CMK (cell line): ENCODE results near the gene ZNF497.
"Not testable (repeated sequence)": the region's sequence is repeated elsewhere in the genome, so short reads cannot be mapped to it uniquely, and the experiment has no call there.

Source experiments
- DNase-seq: peaks from one replicate; pipeline ENCODE4 v3.0.0-alpha.2; 2010; ENCODE audit warnings: low read depth

The ZNF497 gene

GRCh38 chr19:58362272-58362994 lies at the start of gene ZNF497:
ZNF497 (minus strand) TSS chr19:58362751; CDS start chr19:58357635, 5,116 bp downstream.
- DNase-seq: peak; percentile 95

- no peak for DNase-seq
Observed at GRCh38 chr19:58409010-58409790, 46.6 kb upstream of the ZNF497 start.

GRCh38 chr19:58408152-58409009 lies 45.8 kb upstream of the ZNF497 start, which contains the start of gene ZNF584:
ZNF584 (plus strand) TSS chr19:58408649; CDS start chr19:58409148, 499 bp downstream.
- DNase-seq: peak; percentile 94

- no peak for DNase-seq
Observed at GRCh38 chr19:58407658-58408151, 45.2 kb upstream of the ZNF497 start.

- no peak for DNase-seq
Observed at GRCh38 chr19:58406818-58407657, 44.5 kb upstream of the ZNF497 start.

- not testable (repeated sequence) for DNase-seq
Observed at GRCh38 chr19:58403920-58404478, 41.4 kb upstream of the ZNF497 start.

- DNase-seq: no peak
Observed at GRCh38 chr19:58401840-58402421, 39.4 kb upstream of the ZNF497 start.

- peak; percentile 100 for DNase-seq
Observed at GRCh38 chr19:58400916-58401839, 38.6 kb upstream of the ZNF497 start.

- no peak for DNase-seq
Observed at GRCh38 chr19:58400316-58400915, 37.9 kb upstream of the ZNF497 start.

GRCh38 chr19:58399903-58400302 lies 37.4 kb upstream of the ZNF497 start:
- no peak for DNase-seq

GRCh38 chr19:58398545-58398944 lies 36.0 kb upstream of the ZNF497 start:
- no peak for DNase-seq

- no peak for DNase-seq
Observed at GRCh38 chr19:58398087-58398486, 35.5 kb upstream of the ZNF497 start.

- DNase-seq: no peak
Observed at GRCh38 chr19:58397533-58398037, 35.0 kb upstream of the ZNF497 start.

GRCh38 chr19:58396691-58397532 lies 34.4 kb upstream of the ZNF497 start:
- DNase-seq: no peak

GRCh38 chr19:58395979-58396627 lies 33.6 kb upstream of the ZNF497 start:
- DNase-seq: no peak

GRCh38 chr19:58395220-58395978 lies 32.8 kb upstream of the ZNF497 start, which contains the start of gene RNF225:
RNF225 (plus strand) TSS chr19:58395656; CDS start chr19:58396090, 434 bp downstream.
- no peak for DNase-seq
